Astrocyte (in vitro differentiated cells and primary cell): Measurements from ENCODE around the gene LTBP3. TPM values are rescaled to one million over a fixed set of nuclear protein-coding genes. Genes with fewer than 3 reads are reported as not detected.
"Not testable (repeated sequence)": the region's sequence is repeated elsewhere in the genome, so short reads cannot be mapped to it uniquely, and the experiment has no call there.

Source experiments
- DNase-seq: peaks from one replicate; pipeline ENCODE4 v3.0.0-alpha.2; 2010; ENCODE audit warnings: low read depth
- FAIRE-seq: peaks from 2 replicates; lab custom pipeline; 2011; peaks lifted over from hg19 to GRCh38; lab: Jason Lieb, UNC
- H2AFZ ChIP-seq: 2 replicates; pipeline ENCODE4 v1.6.0; 2012; ENCODE audit warnings: low read depth, low read length, inconsistent platforms
- H3K27ac ChIP-seq: 2 replicates; pipeline ENCODE4 v1.5.1; 2011; ENCODE audit warnings: low read depth, low read length, inconsistent platforms
- H3K27me3 ChIP-seq: 2 replicates; pipeline ENCODE4 v1.6.0; 2011; ENCODE audit warnings: low read length, inconsistent platforms; ENCODE audit not compliant: insufficient read depth
- H3K36me3 ChIP-seq: 2 replicates; pipeline ENCODE4 v1.5.1; 2011; ENCODE audit warnings: low read length, inconsistent platforms; ENCODE audit not compliant: insufficient read depth
- H3K4me1 ChIP-seq: 2 replicates; pipeline ENCODE4 v1.5.1; 2011; ENCODE audit warnings: low read length, inconsistent platforms; ENCODE audit not compliant: insufficient read depth
- H3K4me2 ChIP-seq: 2 replicates; pipeline ENCODE4 v1.6.0; 2012; ENCODE audit warnings: low read length, inconsistent platforms
- H3K4me3 ChIP-seq: 2 replicates; pipeline ENCODE4 v1.5.1; 2011; ENCODE audit warnings: low read depth, mild to moderate bottlenecking, low read length, inconsistent platforms; ENCODE audit not compliant: insufficient read depth
- H3K79me2 ChIP-seq: 2 replicates; pipeline ENCODE4 v1.6.0; 2012; ENCODE audit warnings: mild to moderate bottlenecking, low read length, inconsistent platforms; ENCODE audit not compliant: insufficient read depth
- H3K9ac ChIP-seq: 2 replicates; pipeline ENCODE4 v1.6.0; 2012; ENCODE audit warnings: mild to moderate bottlenecking, low read length, inconsistent platforms
- H3K9me3 ChIP-seq: 2 replicates; pipeline ENCODE4 v1.5.1; 2012; ENCODE audit warnings: low read depth, mild to moderate bottlenecking, low read length, inconsistent platforms; ENCODE audit not compliant: insufficient read depth
- H4K20me1 ChIP-seq: 2 replicates; pipeline ENCODE4 v1.6.0; 2012; ENCODE audit warnings: low read length, inconsistent platforms; ENCODE audit not compliant: insufficient read depth
- H3K27ac Mint-ChIP-seq: one replicate; pipeline ENCODE4 v1.8.0; 2021; ENCODE audit warnings: mild to moderate bottlenecking, mixed read lengths; ENCODE audit not compliant: unreplicated experiment
- H3K27me3 Mint-ChIP-seq: one replicate; pipeline ENCODE4 v1.8.0; 2021; ENCODE audit warnings: low read depth, mixed read lengths; ENCODE audit not compliant: unreplicated experiment
- H3K36me3 Mint-ChIP-seq: one replicate; pipeline ENCODE4 v1.8.0; 2021; ENCODE audit warnings: low read depth, mixed read lengths; ENCODE audit not compliant: unreplicated experiment
- H3K4me1 Mint-ChIP-seq: one replicate; pipeline ENCODE4 v1.8.0; 2021; ENCODE audit warnings: low read depth, mixed read lengths; ENCODE audit not compliant: unreplicated experiment
- H3K4me3 Mint-ChIP-seq: one replicate; pipeline ENCODE4 v1.8.0; 2021; ENCODE audit warnings: mild to moderate bottlenecking, moderate library complexity, mixed read lengths; ENCODE audit not compliant: unreplicated experiment
- H3K9me3 Mint-ChIP-seq: one replicate; pipeline ENCODE4 v1.8.0; 2021; ENCODE audit warnings: mild to moderate bottlenecking, mixed read lengths; ENCODE audit not compliant: unreplicated experiment
- EZH2 ChIP-seq: IDR thresholded peaks from 2 replicates; pipeline ENCODE4 v1.6.1; 2012; ENCODE audit warnings: mild to moderate bottlenecking, low read length, inconsistent platforms; ENCODE audit not compliant: insufficient read depth
- total RNA-seq: library from RNA; stranded (reverse); gene quantifications from 2 replicates; pipeline ENCODE4 v1.2.1, GENCODE V29; 2021
- TF ChIP-seq, protein P1 (sequence below): IDR thresholded peaks from 2 replicates; pipeline ENCODE4 v1.5.1; 2011; ENCODE audit warnings: low read depth, mild to moderate bottlenecking, inconsistent platforms, low read length, moderate library complexity; ENCODE audit not compliant: insufficient read depth

Gene LTBP3
- total RNA-seq, 1 donor from 2014 or later = 33.2 TPM

DNA sequence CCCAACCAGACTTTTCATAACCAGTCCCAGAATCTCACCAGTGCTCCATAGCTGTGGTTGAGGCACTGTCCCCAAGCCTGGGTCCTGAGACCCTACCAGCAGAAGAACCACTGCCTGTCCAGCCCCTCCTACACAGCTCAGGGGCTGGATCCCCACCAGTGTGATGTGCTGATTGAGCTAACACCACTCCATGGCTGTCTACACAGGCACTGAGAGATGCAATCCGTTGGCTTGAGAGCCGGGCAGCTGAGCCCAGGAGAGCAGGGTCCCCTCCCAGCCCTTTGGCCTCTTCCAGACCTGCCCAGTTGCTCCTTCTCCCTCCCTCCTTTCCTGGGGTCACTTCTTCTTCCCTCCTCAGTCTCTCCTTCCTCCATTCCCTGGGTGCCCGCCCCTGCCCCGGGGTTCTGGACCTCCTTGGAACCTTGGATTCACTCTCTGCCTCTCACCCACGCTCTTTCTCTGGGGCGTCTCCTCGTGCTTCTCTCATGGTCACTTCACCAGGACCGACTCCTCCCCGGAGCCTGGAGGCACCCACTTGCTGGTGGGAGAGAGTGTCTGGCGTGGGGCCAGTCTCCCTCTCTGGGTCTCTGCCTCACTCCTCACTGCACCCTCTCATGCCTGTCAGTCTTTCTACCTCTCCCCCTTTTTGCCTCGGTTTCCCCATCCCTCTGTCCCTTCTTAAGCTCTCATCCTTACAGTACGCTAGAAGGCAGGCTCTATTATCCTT is 34.0 kb downstream of the LTBP3 start:
- Mint-ChIP-seq H3K9me3 (peaks cover 5% of the 10 kb centered on the region), H3K4me3 (peak overlapping the region; percentile 60), H3K27me3 (no peaks in the 10 kb centered on the region), H3K27ac (no peak overlapping the region), H3K4me1 (peaks cover 26% of the 10 kb centered on the region), H3K36me3 (peaks cover 8% of the 10 kb centered on the region)
- peaks cover 34% of the 10 kb centered on the region for H3K79me2 ChIP-seq
- peak overlapping the region; percentile 59 for H2AFZ ChIP-seq
- peaks cover 33% of the 10 kb centered on the region for H4K20me1 ChIP-seq
- TF ChIP-seq EZH2 = no peak
- TF ChIP-seq, protein P1, sequence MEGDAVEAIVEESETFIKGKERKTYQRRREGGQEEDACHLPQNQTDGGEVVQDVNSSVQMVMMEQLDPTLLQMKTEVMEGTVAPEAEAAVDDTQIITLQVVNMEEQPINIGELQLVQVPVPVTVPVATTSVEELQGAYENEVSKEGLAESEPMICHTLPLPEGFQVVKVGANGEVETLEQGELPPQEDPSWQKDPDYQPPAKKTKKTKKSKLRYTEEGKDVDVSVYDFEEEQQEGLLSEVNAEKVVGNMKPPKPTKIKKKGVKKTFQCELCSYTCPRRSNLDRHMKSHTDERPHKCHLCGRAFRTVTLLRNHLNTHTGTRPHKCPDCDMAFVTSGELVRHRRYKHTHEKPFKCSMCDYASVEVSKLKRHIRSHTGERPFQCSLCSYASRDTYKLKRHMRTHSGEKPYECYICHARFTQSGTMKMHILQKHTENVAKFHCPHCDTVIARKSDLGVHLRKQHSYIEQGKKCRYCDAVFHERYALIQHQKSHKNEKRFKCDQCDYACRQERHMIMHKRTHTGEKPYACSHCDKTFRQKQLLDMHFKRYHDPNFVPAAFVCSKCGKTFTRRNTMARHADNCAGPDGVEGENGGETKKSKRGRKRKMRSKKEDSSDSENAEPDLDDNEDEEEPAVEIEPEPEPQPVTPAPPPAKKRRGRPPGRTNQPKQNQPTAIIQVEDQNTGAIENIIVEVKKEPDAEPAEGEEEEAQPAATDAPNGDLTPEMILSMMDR = no peak
- peak overlapping the region; percentile 87 for H3K4me2 ChIP-seq
- peak overlapping the region; percentile 46 for H3K4me3 ChIP-seq
- H3K9me3 ChIP-seq = no peaks in the 10 kb centered on the region
- peaks cover 14% of the 10 kb centered on the region for H3K4me1 ChIP-seq
- no peaks in the 10 kb centered on the region for H3K27me3 ChIP-seq
- no peak overlapping the region for H3K27ac ChIP-seq
- DNase-seq (no peak), FAIRE-seq (no peak)
- no peaks in the 10 kb centered on the region for H3K36me3 ChIP-seq
- H3K9ac ChIP-seq = peak overlapping the region; percentile 67

DNA sequence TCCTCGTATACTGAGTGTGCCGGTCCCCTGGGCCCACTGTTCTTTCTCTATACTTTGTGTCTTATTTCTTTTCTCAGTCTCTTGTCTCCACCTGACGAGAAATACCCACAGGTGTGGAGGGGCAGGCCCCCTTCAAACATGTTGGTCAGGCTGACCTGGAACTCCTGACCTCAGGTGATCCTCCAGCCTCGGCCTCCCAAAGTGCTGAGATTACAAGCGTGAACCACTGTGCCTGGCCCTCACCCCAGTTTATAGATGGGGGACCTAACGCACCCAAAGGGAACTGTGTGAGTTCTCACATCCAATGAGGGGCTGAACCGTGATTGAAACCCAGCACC is 34.6 kb downstream of the LTBP3 start:
- H3K27ac Mint-ChIP-seq, H3K4me2 ChIP-seq, H3K4me3 ChIP-seq, DNase-seq, H3K9me3 Mint-ChIP-seq, H3K27me3 ChIP-seq, H3K36me3 ChIP-seq, H3K9ac ChIP-seq, H3K27ac ChIP-seq, H3K27me3 Mint-ChIP-seq, H3K9me3 ChIP-seq, H2AFZ ChIP-seq, H3K36me3 Mint-ChIP-seq, FAIRE-seq: not testable (repeated sequence)
- Mint-ChIP-seq H3K4me1 (peaks cover 22% of the 10 kb centered on the region), H3K4me3 (peak overlapping the region; percentile 60)
- H3K79me2 ChIP-seq = peaks cover 28% of the 10 kb centered on the region
- peaks cover 14% of the 10 kb centered on the region for H3K4me1 ChIP-seq
- peaks cover 27% of the 10 kb centered on the region for H4K20me1 ChIP-seq

DNA sequence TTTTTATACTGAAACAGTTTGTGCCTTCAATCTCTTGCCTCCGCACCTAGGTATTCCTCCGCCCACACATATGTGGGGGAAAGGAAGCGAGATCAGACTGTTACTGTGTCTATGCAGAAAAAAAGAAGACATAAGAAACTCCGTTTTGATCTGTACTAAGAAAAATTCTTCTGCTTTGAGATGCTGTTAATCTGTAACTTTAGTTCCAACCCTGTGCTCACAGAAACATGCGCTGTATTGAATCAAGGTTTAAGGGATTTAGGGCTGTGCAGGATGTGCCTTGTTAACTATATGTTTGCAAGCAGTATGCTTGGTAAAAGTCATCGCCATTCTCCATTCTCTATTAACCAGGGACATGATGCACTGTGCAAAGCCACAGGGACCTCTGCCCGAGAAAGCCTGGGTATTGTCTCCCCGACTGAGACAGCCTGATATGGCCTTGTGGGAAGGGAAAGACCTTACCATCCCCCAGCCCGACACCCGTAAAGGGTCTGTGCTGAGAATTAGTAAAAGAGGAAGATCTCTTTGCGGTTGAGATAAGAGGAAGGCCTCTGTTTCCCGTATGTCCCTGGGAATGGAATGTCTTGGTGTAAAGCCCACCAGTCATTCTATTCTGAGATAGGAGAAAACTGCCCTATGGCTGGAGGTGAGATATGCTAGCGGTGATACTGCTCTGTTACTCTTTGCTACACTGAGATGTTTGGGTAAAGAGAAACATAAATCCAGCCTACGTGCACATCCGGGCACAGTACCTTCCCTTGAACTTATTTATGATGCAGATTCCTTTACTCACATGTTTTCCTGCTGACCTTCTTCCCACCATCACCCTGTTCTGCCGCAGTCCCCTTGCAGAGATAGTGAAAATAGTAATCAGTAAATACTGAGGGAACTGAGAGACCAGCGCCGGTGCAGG is 35.2 kb downstream of the LTBP3 start:
- H3K36me3 Mint-ChIP-seq, H3K27me3 ChIP-seq, H3K9me3 ChIP-seq, H3K27ac ChIP-seq, H3K9ac ChIP-seq, H3K36me3 ChIP-seq, DNase-seq, H3K9me3 Mint-ChIP-seq, H3K4me2 ChIP-seq, H3K4me3 Mint-ChIP-seq, H3K4me3 ChIP-seq, H3K27me3 Mint-ChIP-seq, H2AFZ ChIP-seq, H3K27ac Mint-ChIP-seq, FAIRE-seq: not testable (repeated sequence)
- H3K4me1 Mint-ChIP-seq = peaks cover 21% of the 10 kb centered on the region
- H3K79me2 ChIP-seq = peaks cover 28% of the 10 kb centered on the region
- peaks cover 23% of the 10 kb centered on the region for H4K20me1 ChIP-seq
- H3K4me1 ChIP-seq = peaks cover 14% of the 10 kb centered on the region

DNA sequence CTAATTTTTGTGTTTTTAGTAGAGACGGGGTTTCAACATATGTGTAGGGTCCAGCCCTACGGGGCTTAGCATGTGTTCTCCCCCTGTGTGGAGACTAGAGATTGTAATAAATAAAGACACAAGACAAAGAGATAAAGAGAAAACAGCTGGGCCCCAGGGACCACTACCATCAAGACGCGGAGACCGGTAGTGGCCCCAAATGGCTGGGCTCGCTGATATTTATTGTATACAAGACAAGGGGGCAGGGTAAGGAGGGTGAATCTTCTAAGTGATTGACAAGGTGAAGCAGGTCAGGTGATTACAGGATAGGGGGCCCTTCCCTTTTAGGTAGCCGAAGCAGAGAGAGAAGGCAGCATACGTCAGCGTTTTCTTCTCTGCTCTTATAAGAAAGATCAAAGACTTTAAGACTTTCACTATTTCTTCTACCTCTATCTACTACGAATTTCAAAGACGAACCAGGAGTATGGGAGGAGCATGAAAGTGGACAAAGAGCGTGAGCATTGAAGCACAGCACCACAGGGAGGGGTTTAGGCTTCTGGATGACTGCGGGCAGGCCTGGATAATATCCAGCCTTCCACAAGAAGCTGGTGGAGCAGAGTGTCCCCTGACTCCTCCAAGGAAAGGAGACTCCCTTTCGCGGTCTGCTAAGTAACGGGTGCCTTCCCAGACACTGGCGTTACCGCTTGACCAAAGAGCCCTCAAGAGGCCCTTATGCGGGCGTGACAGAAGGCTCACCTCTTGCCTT is 36.2 kb downstream of the LTBP3 start:
- H3K4me3 ChIP-seq, FAIRE-seq, H3K9me3 Mint-ChIP-seq, H3K27ac ChIP-seq, DNase-seq, H3K27me3 Mint-ChIP-seq, H2AFZ ChIP-seq, H3K36me3 Mint-ChIP-seq, H3K4me3 Mint-ChIP-seq, H3K9ac ChIP-seq, H3K4me2 ChIP-seq, H3K27me3 ChIP-seq, H3K36me3 ChIP-seq, H3K9me3 ChIP-seq: not testable (repeated sequence)
- Histone ChIP-seq H3K4me1 (peaks cover 14% of the 10 kb centered on the region), H3K79me2 (peaks cover 20% of the 10 kb centered on the region), H4K20me1 (peaks cover 15% of the 10 kb centered on the region)
- peak overlapping the region; percentile 58 for H3K27ac Mint-ChIP-seq
- peaks cover 19% of the 10 kb centered on the region for H3K4me1 Mint-ChIP-seq
